ENCODE data around the gene SYT4. TPM values are rescaled to one million over a fixed set of nuclear protein-coding genes. Genes with fewer than 3 reads are reported as not detected.

SYT4 gene
- total and polyA plus RNA-seq, 2 of the 8 experiments (the other 6 are each of a cell fraction or from before 2014, with no cell fraction given) = 2.4 to 10.2 TPM

GRCh38 chr18:43271593-43272432 lies 5.5 kb downstream of the SYT4 start:
- 51% methylated on average over 6 of the region's 6 CpGs; no CpG with 5 or more reads in 1 of the 2 experiments for WGBS, 2 experiments (ENCODE audit: extremely low coverage in 1 of 2, insufficient coverage in 1 of 2, insufficient read length in 1 of 2, insufficient replicate concordance in 2 of 2, low coverage in 1 of 2, low lambda C conversion rate in 2 of 2, missing lambda C conversion rate in 1 of 2)
- Histone ChIP-seq H3K4ac (replicated peaks; ENCODE audit: insufficient read length, low read depth, low read length) (no peak overlapping the region), H2BK15ac (ENCODE audit: low read length) (no peak overlapping the region), H3K18ac (ENCODE audit: extremely low read depth, low read length) (no peak overlapping the region), H2BK120ac (replicated peaks; ENCODE audit: low read depth, low read length) (no peak overlapping the region), H3K79me2 (ENCODE audit: control insufficient read depth in 1 of 2, insufficient read depth in 2 of 2, low read length in 2 of 2) (0 out of 4 replicates have a peak, but pooled peaks cover 0 to 6% of the 10 kb centered on the region in 2 experiments), H3K4me2 (ENCODE audit: insufficient read depth in 1 of 2, low read depth in 2 of 2, low read length in 2 of 2) (no peak overlapping the region), H4K8ac (ENCODE audit: extremely low read depth, insufficient read depth, low read length) (no peak overlapping the region), H2BK12ac (ENCODE audit: low read depth, low read length) (no peak overlapping the region), H3K23ac (ENCODE audit: insufficient read length) (no peak overlapping the region), H3K14ac (ENCODE audit: insufficient read length) (no peak overlapping the region), H3K27ac (ENCODE audit: low read depth, low read length) (no peak overlapping the region), H3K4me3 (ENCODE audit: extremely low read depth in 1 of 4, insufficient read depth in 2 of 4, low read depth in 3 of 4, low read length in 4 of 4) (no peak overlapping the region), H3K27me3 (replicated peaks in 1 of 4; ENCODE audit: control insufficient read depth in 3 of 4, extremely low read depth in 1 of 4, insufficient read depth in 3 of 4, low read length in 3 of 4) (no peaks in the 10 kb centered on the region), H2BK5ac (ENCODE audit: low read depth, low read length) (no peak overlapping the region), H3K56ac (replicated peaks; ENCODE audit: insufficient read length, low read depth, low read length) (no peak overlapping the region), H4K20me1 (replicated peaks in 1 of 2; ENCODE audit: control insufficient read depth in 1 of 2, insufficient read depth in 2 of 2, low read length in 2 of 2) (no peaks in the 10 kb centered on the region), H2BK20ac (ENCODE audit: low read length) (no peak overlapping the region), H2AK5ac (ENCODE audit: low read depth, low read length) (no peak overlapping the region), H3K4me1 (replicated peaks in 1 of 4; ENCODE audit: control insufficient read depth in 3 of 4, insufficient read depth in 4 of 4, low read length in 3 of 4) (peaks cover 0 to 5% (median 1%) of the 10 kb centered on the region in 4 experiments; a peak in 1 of 7 replicates), H3K9ac (replicated peaks in 1 of 4; ENCODE audit: extremely low read depth in 1 of 4, low read depth in 3 of 4, low read length in 3 of 4) (no peak overlapping the region), H4K91ac (replicated peaks; ENCODE audit: insufficient read length, low read length) (no peak overlapping the region), H3K79me1 (ENCODE audit: low read depth, low read length) (no peaks in the 10 kb centered on the region), H3K36me3 (ENCODE audit: control insufficient read depth in 2 of 4, insufficient read depth in 4 of 4, low read length in 3 of 4) (no peaks in the 10 kb centered on the region), H4K5ac (ENCODE audit: insufficient read length, low read depth, low read length) (peak overlapping the region; percentile 31), H3K23me2 (ENCODE audit: low read depth, low read length) (no peaks in the 10 kb centered on the region), H2AFZ (ENCODE audit: low read length) (no peak overlapping the region), H3K9me3 (ENCODE audit: insufficient read depth in 2 of 2, low read depth in 1 of 2, low read length in 1 of 2) (no peaks in the 10 kb centered on the region)
- POLR2A ChIA-PET (ENCODE audit: partially characterized antibody) = interaction anchor here (1.2 kb wide), 1 partner anchor 529 kb away, joined by 4 read pairs; no protein-coding TSS in a partner anchor
- no peak for TF ChIP-seq POU5F1 (IDR thresholded peaks at IDR 0.05; ENCODE audit: low read depth, low read length)
- TF ChIP-seq POLR2AphosphoS5 (IDR thresholded peaks at IDR 0.05; ENCODE audit: low read depth, low read length) = no peak
- peak in 2 of 3 experiments; percentile 31 to 45; a peak in 2 of 4 replicates for TF ChIP-seq CTCF (IDR thresholded peaks at IDR 0.05; ENCODE audit: control extremely low read depth in 1 of 3, insufficient read depth in 1 of 3, low read depth in 1 of 3, low read length in 3 of 3)
- peak; percentile 76 to 80 for TF ChIP-seq RAD21 (IDR thresholded peaks at IDR 0.05 in 1 of 2, conservative IDR thresholded peaks at IDR 0.05 in 1 of 2; ENCODE audit: low read depth in 2 of 2, low read length in 2 of 2)
- no peak for TF ChIP-seq TBP (IDR thresholded peaks at IDR 0.05; ENCODE audit: low read depth, low read length)
- no peak for TF ChIP-seq E2F6 (IDR thresholded peaks at IDR 0.05)
- DNase-seq (ENCODE audit: low read depth in 1 of 2, low spot score in 2 of 2) = no peak
- CTCF ChIA-PET (ENCODE audit: partially characterized antibody) = interaction anchor here (0.6 to 3.0 kb wide), 35 partner anchors 10 to 1157 kb away, joined by 3 to 22 read pairs (median 4); no protein-coding TSS in a partner anchor
- no peak for FAIRE-seq

Measured in H1 (cell line).